HG02885 (cell line): ENCODE results near the gene COX7B2.

Source experiments
- ATAC-seq: cut with Tn5 transposase; IDR thresholded peaks from one replicate; pipeline ENCODE4 v1.9.1; 2021; ENCODE audit warnings: mild to moderate bottlenecking; ENCODE audit not compliant: unreplicated experiment, poor library complexity

The COX7B2 gene

DNA sequence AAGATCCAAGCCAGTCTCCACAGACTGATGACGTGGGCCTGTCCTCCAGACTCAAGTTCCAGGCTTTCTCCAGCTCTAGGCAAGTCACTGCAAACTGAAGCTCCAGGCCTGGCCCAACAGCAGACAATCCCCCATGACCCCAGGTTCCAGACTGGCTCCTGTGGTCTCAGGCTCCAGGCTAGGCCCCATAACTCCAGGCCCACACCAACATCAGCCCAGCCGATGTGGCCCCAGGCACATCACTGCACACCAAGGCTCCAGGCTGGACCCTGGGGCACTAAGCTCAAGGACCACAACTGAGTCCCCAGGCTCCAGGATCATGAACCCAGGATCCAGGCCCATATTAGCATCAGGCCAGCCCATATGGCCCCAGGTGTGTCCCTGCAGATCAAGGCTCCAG, 143.6 kb downstream of the COX7B2 start:
- no peak for ATAC-seq

GRCh38 chr4:46730075-46730474, 179.0 kb downstream of the COX7B2 start:
- ATAC-seq, result no peak

DNA sequence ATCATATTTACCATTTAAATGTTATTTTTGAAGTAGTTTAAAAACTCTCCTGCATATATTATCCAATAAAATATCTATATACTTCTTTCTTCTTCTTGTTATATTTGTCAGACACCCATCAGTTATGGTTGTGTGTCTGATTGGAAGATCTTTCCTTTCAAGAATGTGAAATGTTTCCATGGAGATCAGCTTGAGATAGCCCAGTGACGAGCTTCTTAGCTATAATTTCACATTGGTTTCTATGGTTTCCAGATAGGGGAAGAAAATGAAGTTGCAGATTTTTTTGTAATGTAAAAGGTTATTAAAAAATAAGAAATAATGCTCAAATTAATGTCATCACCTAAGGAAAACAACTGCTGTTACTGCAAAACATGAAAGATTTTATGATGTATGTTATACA, 189.0 kb downstream of the COX7B2 start:
- ATAC-seq, result no peak

- ATAC-seq, result no peak
These were observed 191.1 kb downstream of the COX7B2 start for GRCh38 chr4:46717950-46718349.

GRCh38 chr4:46715468-46715867, 193.6 kb downstream of the COX7B2 start:
- ATAC-seq, result no peak

- ATAC-seq, result no peak
These were observed 210.2 kb downstream of the COX7B2 start for GRCh38 chr4:46698891-46699290.
